ENCODE data around the gene AWAT2. TPM values are rescaled to one million over a fixed set of nuclear protein-coding genes. Genes with fewer than 3 reads are reported as not detected.

Gene AWAT2, protein sequence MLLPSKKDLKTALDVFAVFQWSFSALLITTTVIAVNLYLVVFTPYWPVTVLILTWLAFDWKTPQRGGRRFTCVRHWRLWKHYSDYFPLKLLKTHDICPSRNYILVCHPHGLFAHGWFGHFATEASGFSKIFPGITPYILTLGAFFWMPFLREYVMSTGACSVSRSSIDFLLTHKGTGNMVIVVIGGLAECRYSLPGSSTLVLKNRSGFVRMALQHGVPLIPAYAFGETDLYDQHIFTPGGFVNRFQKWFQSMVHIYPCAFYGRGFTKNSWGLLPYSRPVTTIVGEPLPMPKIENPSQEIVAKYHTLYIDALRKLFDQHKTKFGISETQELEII
- not detected in 2 replicates for total RNA-seq

DNA sequence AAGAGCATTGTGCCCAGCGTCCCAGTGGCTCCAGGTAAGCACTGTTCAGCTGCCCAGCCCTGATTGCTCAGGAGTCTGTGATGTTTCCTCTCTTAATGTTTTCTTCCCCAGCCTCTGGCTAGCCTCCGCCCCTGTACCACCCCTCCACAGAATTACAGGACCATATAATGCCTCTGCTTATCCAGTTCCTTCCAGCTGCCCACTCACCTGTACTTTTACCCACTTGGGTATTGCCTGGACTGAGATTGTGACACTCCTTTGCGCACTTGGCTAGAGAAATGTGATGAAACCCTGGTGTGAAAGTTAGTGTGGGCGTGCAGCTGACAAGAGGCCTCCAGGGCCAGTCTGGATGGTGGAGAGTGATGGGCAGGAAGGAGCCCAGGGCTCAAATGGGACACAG is at the start of gene AWAT2:
Gene AWAT2, minus strand, starts transcription at position 14 of the 400 bp plus-strand sequence. Its CDS starts 6 bp downstream, at position 8.

DNA sequence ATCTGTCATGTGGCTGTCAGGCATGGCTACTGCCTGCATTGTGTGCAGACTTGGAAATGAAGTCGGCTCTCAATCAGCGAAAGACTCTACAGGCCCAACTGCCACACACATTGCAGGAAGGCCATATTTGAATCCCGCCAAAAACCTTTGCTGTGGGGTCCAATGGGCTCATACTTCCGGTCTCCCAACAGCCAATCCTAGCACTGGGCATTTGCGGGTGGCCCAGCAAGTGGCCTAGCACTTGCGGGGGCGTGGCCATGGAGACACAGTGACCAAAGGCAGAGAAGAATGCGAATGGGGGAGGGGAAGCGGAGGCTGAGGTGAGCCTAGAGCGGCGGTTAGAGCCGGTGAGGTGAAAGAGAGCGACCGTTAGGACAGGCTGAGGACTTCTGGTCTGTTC is 12.3 kb upstream of the AWAT2 start, which contains the start of gene OTUD6A:
Gene OTUD6A, plus strand, starts transcription at position 382 of the 400 bp plus-strand sequence. CDS start 68 bp downstream, outside the sequence.

Other genes with a start within 250 kb of the AWAT2 start
- not detected in 2 replicates for gene OTUD6A, start 12.5 kb upstream of the AWAT2 start, total RNA-seq
- gene IGBP1, start 83.5 kb upstream of the AWAT2 start, total RNA-seq = 46.2 and 48.8 TPM in 2 replicates
- not detected in 2 replicates for gene DGAT2L6, start 127.5 kb upstream of the AWAT2 start, total RNA-seq
- gene AWAT1, start 184.7 kb upstream of the AWAT2 start, total RNA-seq = not detected in 2 replicates
- gene P2RY4, start 210.3 kb upstream of the AWAT2 start, total RNA-seq = 0.15 TPM in 1 of 2 replicates, not detected in the other
- not detected in 2 replicates for gene ARR3, start 218.4 kb upstream of the AWAT2 start, total RNA-seq
- gene RAB41, start 232.2 kb upstream of the AWAT2 start, total RNA-seq = not detected in 2 replicates
- 58.0 and 71.4 TPM in 2 replicates for gene PDZD11, start 240.0 kb upstream of the AWAT2 start, total RNA-seq
- 17.7 and 17.8 TPM in 2 replicates for gene KIF4A, start 240.2 kb upstream of the AWAT2 start, total RNA-seq